ENCODE measurements around the gene TMCC2. TPM values are rescaled to one million over a fixed set of nuclear protein-coding genes. Genes with fewer than 3 reads are reported as not detected.

TMCC2 gene
- total and polyA plus RNA-seq, 2 of the 8 experiments (the other 6 are each of a cell fraction or from before 2014, with no cell fraction given) = 6.7 to 6.8 TPM

GRCh38 chr1:205246351-205247119 is 18.8 kb downstream of the TMCC2 start:
- no peak overlapping the region for H2AFZ ChIP-seq (ENCODE audit: low read length)
- ChIA-PET POLR2A (ENCODE audit: partially characterized antibody) (interaction anchor here (0.7 to 1.8 kb wide), 4 partner anchors 8 to 67 kb away, joined by 3 to 8 read pairs (median 4); partner anchors contain the start of gene TMCC2), CTCF (ENCODE audit: partially characterized antibody) (interaction anchor here (0.5 to 40.8 kb wide), 8 partner anchors 3 to 271 kb away, joined by 3 to 1035 read pairs (median 3); partner anchors contain the start of gene TMCC2)
- H3K56ac ChIP-seq (replicated peaks; ENCODE audit: insufficient read length, low read depth, low read length) = no peak overlapping the region
- no peak overlapping the region; the same call in 1 of the 2 replicates for H3K18ac ChIP-seq (ENCODE audit: extremely low read depth, low read length)
- H4K8ac ChIP-seq (ENCODE audit: extremely low read depth, insufficient read depth, low read length) = no peak overlapping the region
- H2BK120ac ChIP-seq (replicated peaks; ENCODE audit: low read depth, low read length) = no peak overlapping the region
- H3K14ac ChIP-seq (ENCODE audit: insufficient read length) = no peak overlapping the region
- H3K9me3 ChIP-seq (ENCODE audit: insufficient read depth in 2 of 2, low read depth in 1 of 2, low read length in 1 of 2) = no peaks in the 10 kb centered on the region
- peaks cover 0 to 5% (median 2%) of the 10 kb centered on the region in 4 experiments; a peak in 3 of 8 replicates for H3K36me3 ChIP-seq (ENCODE audit: control insufficient read depth in 2 of 4, insufficient read depth in 4 of 4, low read length in 3 of 4)
- H3K79me1 ChIP-seq (ENCODE audit: low read depth, low read length) = no peaks in the 10 kb centered on the region; the same call in 1 of the 2 replicates
- no peaks in the 10 kb centered on the region for H4K20me1 ChIP-seq (replicated peaks in 1 of 2; ENCODE audit: control insufficient read depth in 1 of 2, insufficient read depth in 2 of 2, low read length in 2 of 2)
- no peak overlapping the region for H2BK12ac ChIP-seq (ENCODE audit: low read depth, low read length)
- DNase-seq (ENCODE audit: low read depth in 1 of 2, low spot score in 2 of 2) (no peak), FAIRE-seq (no peak)
- no peak overlapping the region for H2BK15ac ChIP-seq (ENCODE audit: low read length)
- H3K4ac ChIP-seq (replicated peaks; ENCODE audit: insufficient read length, low read depth, low read length) = no peak overlapping the region
- no peak overlapping the region for H4K5ac ChIP-seq (ENCODE audit: insufficient read length, low read depth, low read length)
- H3K4me2 ChIP-seq (ENCODE audit: insufficient read depth in 1 of 2, low read depth in 2 of 2, low read length in 2 of 2) = no peak overlapping the region
- no peak overlapping the region for H3K23ac ChIP-seq (ENCODE audit: insufficient read length)
- no peak overlapping the region for H2BK5ac ChIP-seq (ENCODE audit: low read depth, low read length)
- no peak overlapping the region for H3K4me3 ChIP-seq (ENCODE audit: extremely low read depth in 1 of 4, insufficient read depth in 2 of 4, low read depth in 3 of 4, low read length in 4 of 4)
- no peak overlapping the region for H2AK5ac ChIP-seq (ENCODE audit: low read depth, low read length)
- peaks cover 0 to 6% (median 2%) of the 10 kb centered on the region in 4 experiments; a peak in 5 of 7 replicates for H3K4me1 ChIP-seq (replicated peaks in 1 of 4; ENCODE audit: control insufficient read depth in 3 of 4, insufficient read depth in 4 of 4, low read length in 3 of 4)
- H4K91ac ChIP-seq (replicated peaks; ENCODE audit: insufficient read length, low read length) = no peak overlapping the region
- no peaks in the 10 kb centered on the region for H3K27me3 ChIP-seq (replicated peaks in 1 of 4; ENCODE audit: control insufficient read depth in 3 of 4, extremely low read depth in 1 of 4, insufficient read depth in 3 of 4, low read length in 3 of 4)
- no peaks in the 10 kb centered on the region for H3K79me2 ChIP-seq (ENCODE audit: control insufficient read depth in 1 of 2, insufficient read depth in 2 of 2, low read length in 2 of 2)
- H3K27ac ChIP-seq (ENCODE audit: low read depth, low read length) = no peak overlapping the region
- no peak overlapping the region for H2BK20ac ChIP-seq (ENCODE audit: low read length)
- WGBS, 2 experiments (ENCODE audit: extremely low coverage in 1 of 2, insufficient coverage in 1 of 2, insufficient read length in 1 of 2, insufficient replicate concordance in 2 of 2, low coverage in 1 of 2, low lambda C conversion rate in 2 of 2, missing lambda C conversion rate in 1 of 2) = 93% methylated on average over 9 of the region's 10 CpGs; no CpG with 5 or more reads in 1 of the 2 experiments
- no peak overlapping the region for H3K9ac ChIP-seq (replicated peaks in 1 of 4; ENCODE audit: extremely low read depth in 1 of 4, low read depth in 3 of 4, low read length in 3 of 4)
- H3K23me2 ChIP-seq (ENCODE audit: low read depth, low read length) = no peaks in the 10 kb centered on the region
- TF ChIP-seq SP1 (IDR thresholded peaks at IDR 0.05; ENCODE audit: low read depth, low read length) (no peak), CTCF (IDR thresholded peaks at IDR 0.05; ENCODE audit: control extremely low read depth in 1 of 3, insufficient read depth in 1 of 3, low read depth in 1 of 3, low read length in 3 of 3) (no peak), MAX (IDR thresholded peaks at IDR 0.05) (no peak), KDM1A (IDR thresholded peaks at IDR 0.05; ENCODE audit: borderline replicate concordance, low read length) (no peak), SAP30 (IDR thresholded peaks at IDR 0.05; ENCODE audit: insufficient read depth, insufficient replicate concordance, low read length) (no peak), USF2 (IDR thresholded peaks at IDR 0.05; ENCODE audit: low read length) (no peak)

All from H1 (cell line).